ENCODE data around the gene OR6M1. TPM values are rescaled to one million over a fixed set of nuclear protein-coding genes. Genes with fewer than 3 reads are reported as not detected.

OR6M1 gene
- total RNA-seq, 2 experiments from 2014 or later: not detected

- POLR2A ChIA-PET: no interaction called here
- CTCF ChIA-PET: no interaction called here
These were observed 27.6 kb downstream of the OR6M1 start for GRCh38 chr11:123778511-123778910.

GRCh38 chr11:123775715-123776549 lies 30.2 kb downstream of the OR6M1 start:
- ChIA-PET POLR2A (no interaction called here), CTCF (no interaction called here)

- ChIA-PET CTCF (no interaction called here), POLR2A (no interaction called here)
These were observed 30.9 kb downstream of the OR6M1 start for GRCh38 chr11:123775289-123775688.

- ChIA-PET POLR2A (no interaction called here), CTCF (no interaction called here)
These were observed 32.2 kb downstream of the OR6M1 start for GRCh38 chr11:123773959-123774358.

- ChIA-PET POLR2A (no interaction called here), CTCF (no interaction called here)
These were observed 33.1 kb downstream of the OR6M1 start for GRCh38 chr11:123773026-123773425.

- CTCF ChIA-PET: no interaction called here
- POLR2A ChIA-PET: no interaction called here
These were observed 34.5 kb downstream of the OR6M1 start for GRCh38 chr11:123771664-123772063.

DNA sequence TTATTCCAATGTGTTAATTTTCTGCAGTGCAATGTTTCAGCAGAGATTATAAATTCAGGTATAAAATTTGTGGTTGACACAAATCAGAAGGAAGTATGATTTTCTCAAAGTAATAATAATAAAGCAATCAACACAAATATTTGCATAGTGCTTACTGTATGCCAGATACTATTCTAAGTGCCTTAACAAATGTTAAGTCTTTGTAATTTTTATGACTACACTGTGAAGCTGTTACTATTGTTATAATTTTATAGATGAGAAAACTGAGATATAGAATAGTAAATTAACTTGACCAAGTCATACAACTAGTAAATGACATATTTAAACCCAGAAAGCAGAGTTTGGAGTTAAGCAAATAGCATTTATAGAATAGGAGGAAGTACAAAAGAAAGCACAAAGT lies 35.4 kb downstream of the OR6M1 start:
- ChIA-PET POLR2A (no interaction called here), CTCF (no interaction called here)

- POLR2A ChIA-PET: no interaction called here
- CTCF ChIA-PET: no interaction called here
These were observed 40.5 kb downstream of the OR6M1 start for GRCh38 chr11:123765601-123766000.

GRCh38 chr11:123762422-123762821 lies 43.7 kb downstream of the OR6M1 start:
- CTCF ChIA-PET: no interaction called here

GRCh38 chr11:123760894-123761293 lies 45.3 kb downstream of the OR6M1 start:
- ChIA-PET CTCF (no interaction called here), POLR2A (no interaction called here)

More at GRCh38 chr11:123762422-123762821, 43.7 kb downstream of the OR6M1 start:
- POLR2A ChIA-PET: no interaction called here

DNA sequence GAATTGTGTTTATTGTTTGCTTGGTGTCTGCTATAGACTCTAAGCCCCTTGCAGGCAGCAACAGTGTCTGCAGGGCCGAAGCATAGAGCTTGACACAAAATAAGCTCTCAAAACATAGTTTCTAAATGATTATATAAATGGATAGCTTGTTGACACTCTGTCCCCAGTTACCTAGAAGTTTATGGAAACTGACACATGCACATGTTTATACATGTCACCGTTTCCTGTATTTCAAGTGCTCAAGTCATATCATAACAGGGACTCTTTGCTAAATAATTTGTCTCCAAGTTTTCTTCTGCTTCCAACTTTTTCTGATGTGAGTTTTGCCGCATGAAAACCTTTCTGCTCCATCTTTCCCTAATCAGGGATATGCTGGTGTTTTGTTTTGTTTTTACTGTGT lies 48.2 kb downstream of the OR6M1 start:
- ChIA-PET CTCF (no interaction called here), POLR2A (no interaction called here)

DNA sequence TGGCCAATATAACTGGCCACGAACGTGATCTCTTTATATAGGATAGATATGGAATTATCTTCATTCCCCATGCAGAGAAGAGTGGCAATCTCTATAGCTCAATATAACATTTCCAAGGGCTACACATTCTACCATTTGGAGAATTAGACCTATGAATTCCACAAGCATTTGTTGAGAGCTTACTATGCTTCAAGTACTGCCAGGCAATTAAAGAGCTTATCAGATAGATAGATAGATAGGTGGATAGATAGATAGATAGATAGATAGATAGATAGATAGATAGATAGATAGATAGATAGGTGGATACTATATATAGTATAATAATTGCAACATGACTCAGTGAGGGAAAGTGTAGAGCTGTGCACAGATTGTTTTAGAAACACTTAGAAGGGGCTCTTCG lies 50.3 kb downstream of the OR6M1 start:
- POLR2A ChIA-PET: no interaction called here
- CTCF ChIA-PET: interaction anchor here (0.7 kb wide), 1 partner anchor 175 kb away, joined by 3 read pairs; no protein-coding TSS in a partner anchor

Other genes with a start within 250 kb of the OR6M1 start
- gene SCN3B, start 151.7 kb downstream of the OR6M1 start, total RNA-seq: not detected
- 10 to 100 TPM; 16.1 to 18.7 TPM for gene ZNF202, start 64.7 kb downstream of the OR6M1 start, total RNA-seq
- not detected for gene OR6X1, start 51.8 kb downstream of the OR6M1 start, total RNA-seq
- not detected for gene TMEM225, start 79.3 kb upstream of the OR6M1 start, total RNA-seq
- not detected for gene OR8D4, start 95.8 kb upstream of the OR6M1 start, total RNA-seq
- gene OR4D5, start 133.3 kb upstream of the OR6M1 start, total RNA-seq: not detected
- gene OR6T1, start 137.5 kb upstream of the OR6M1 start, total RNA-seq: not detected
- not detected for gene OR10S1, start 171.4 kb upstream of the OR6M1 start, total RNA-seq
- not detected for gene OR10G6, start 188.8 kb upstream of the OR6M1 start, total RNA-seq
- gene OR10G4, start 206.6 kb upstream of the OR6M1 start, total RNA-seq: not detected
- not detected for gene OR10G9, start 216.7 kb upstream of the OR6M1 start, total RNA-seq
- not detected for gene OR10G8, start 220.4 kb upstream of the OR6M1 start, total RNA-seq
- not detected for gene OR10G7, start 235.0 kb upstream of the OR6M1 start, total RNA-seq

Measured in activated CD8-positive, alpha-beta memory T cell treated with anti-CD3 and anti-CD28 coated beads for 36 hours (primary cell).